Stimulated activated memory B cell treated with anti-CD40 and anti-IgM and Interleukin-4, amounts not matched to agents 10 μg/mL and 1 μg/mL and 100 μg/mL, for 72 hours (primary cell): ENCODE data around the gene NFS1.
A peak's percentile ranks its signal among the peaks of the same experiment; 100 is the strongest.
"Not testable (repeated sequence)": the region's sequence is repeated elsewhere in the genome, so short reads cannot be mapped to it uniquely, and the experiment has no call there.

Source experiments
- ATAC-seq: fragments of 150-1000 bp; cut with Tn5 transposase; 2 replicates; pipeline ENCODE4 v1.10.0; 2021
- H3K27ac Mint-ChIP-seq: one replicate; pipeline ENCODE4 v1.8.0; 2022; ENCODE audit warnings: mild to moderate bottlenecking, mixed read lengths
- H3K27me3 Mint-ChIP-seq: one replicate; pipeline ENCODE4 v1.8.0; 2022; ENCODE audit warnings: mixed read lengths
- H3K36me3 Mint-ChIP-seq: one replicate; pipeline ENCODE4 v1.8.0; 2022; ENCODE audit warnings: mixed read lengths
- H3K4me1 Mint-ChIP-seq: one replicate; pipeline ENCODE4 v1.8.0; 2022; ENCODE audit warnings: mixed read lengths
- H3K4me3 Mint-ChIP-seq: one replicate; pipeline ENCODE4 v1.8.0; 2022; ENCODE audit warnings: mild to moderate bottlenecking, moderate library complexity, mixed read lengths
- H3K9me3 Mint-ChIP-seq: one replicate; pipeline ENCODE4 v1.8.0; 2022; ENCODE audit warnings: mixed read lengths

Gene NFS1

GRCh38 chr20:35699127-35699956 is at the start of gene NFS1, which contains the start of gene ROMO1:
TSS of gene NFS1 (minus strand) at chr20:35699352. CDS start at chr20:35699288, 64 bp downstream.
TSS of gene ROMO1 (plus strand) at chr20:35699405. CDS start at chr20:35699633, 228 bp downstream.
- peak; percentile 97 for ATAC-seq
- Mint-ChIP-seq H3K27ac (peak within 1 kb of the TSS; percentile 92), H3K9me3 (no peaks in the 10 kb centered on the region), H3K4me1 (peaks cover 32% of the 10 kb centered on the region), H3K27me3 (no peaks in the 10 kb centered on the region), H3K36me3 (peaks cover 26% of the 10 kb centered on the region), H3K4me3 (peak within 1 kb of the TSS; percentile 93)

GRCh38 chr20:35744492-35744841 is 45.3 kb upstream of the NFS1 start:
- H3K4me3 Mint-ChIP-seq, ATAC-seq, H3K9me3 Mint-ChIP-seq, H3K27me3 Mint-ChIP-seq: not testable (repeated sequence)
- peaks cover 17% of the 10 kb centered on the region for H3K4me1 Mint-ChIP-seq
- H3K36me3 Mint-ChIP-seq, result peaks cover 18% of the 10 kb centered on the region
- H3K27ac Mint-ChIP-seq, result peak overlapping the region; percentile 95

- Mint-ChIP-seq H3K4me3 (peak overlapping the region; percentile 99), H3K36me3 (peaks cover 22% of the 10 kb centered on the region), H3K4me1 (peaks cover 21% of the 10 kb centered on the region), H3K9me3 (no peaks in the 10 kb centered on the region), H3K27ac (peak overlapping the region; percentile 95), H3K27me3 (no peaks in the 10 kb centered on the region)
- ATAC-seq, result no peak
Observed at GRCh38 chr20:35743693-35744491, 44.7 kb upstream of the NFS1 start.

GRCh38 chr20:35742741-35743523 is 43.8 kb upstream of the NFS1 start:
- no peaks in the 10 kb centered on the region for H3K27me3 Mint-ChIP-seq
- H3K4me3 Mint-ChIP-seq, result peak overlapping the region; percentile 99
- ATAC-seq, result peak; percentile 56
- no peaks in the 10 kb centered on the region for H3K9me3 Mint-ChIP-seq
- H3K36me3 Mint-ChIP-seq, result peaks cover 31% of the 10 kb centered on the region
- H3K4me1 Mint-ChIP-seq, result peaks cover 28% of the 10 kb centered on the region
- peak overlapping the region; percentile 95 for H3K27ac Mint-ChIP-seq

GRCh38 chr20:35741892-35742740 is 43.0 kb upstream of the NFS1 start, which contains the start of gene RBM39:
TSS of gene RBM39 (minus strand) at chr20:35742260. CDS start at chr20:35740874, 1,386 bp downstream.
- H3K4me3 Mint-ChIP-seq, result peak within 1 kb of the TSS; percentile 99
- H3K27me3 Mint-ChIP-seq, result no peaks in the 10 kb centered on the region
- H3K9me3 Mint-ChIP-seq, result no peaks in the 10 kb centered on the region
- peak; percentile 96 for ATAC-seq
- peaks cover 31% of the 10 kb centered on the region for H3K4me1 Mint-ChIP-seq
- peaks cover 34% of the 10 kb centered on the region for H3K36me3 Mint-ChIP-seq
- peak within 1 kb of the TSS; percentile 95 for H3K27ac Mint-ChIP-seq

- no peak for ATAC-seq
- H3K4me3 Mint-ChIP-seq, result peak overlapping the region; percentile 99
- peaks cover 43% of the 10 kb centered on the region for H3K4me1 Mint-ChIP-seq
- no peaks in the 10 kb centered on the region for H3K9me3 Mint-ChIP-seq
- peak overlapping the region; percentile 95 for H3K27ac Mint-ChIP-seq
- peaks cover 47% of the 10 kb centered on the region for H3K36me3 Mint-ChIP-seq
- H3K27me3 Mint-ChIP-seq, result no peaks in the 10 kb centered on the region
Observed at GRCh38 chr20:35739294-35740163, 40.4 kb upstream of the NFS1 start.

- H3K27ac Mint-ChIP-seq, result peak overlapping the region; percentile 27
- H3K36me3 Mint-ChIP-seq, result peaks cover 56% of the 10 kb centered on the region
- H3K4me3 Mint-ChIP-seq, result peak overlapping the region; percentile 21
- H3K27me3 Mint-ChIP-seq, result no peaks in the 10 kb centered on the region
- no peak for ATAC-seq
- no peaks in the 10 kb centered on the region for H3K9me3 Mint-ChIP-seq
- H3K4me1 Mint-ChIP-seq, result peaks cover 47% of the 10 kb centered on the region
Observed at GRCh38 chr20:35738410-35739179, 39.4 kb upstream of the NFS1 start.

- no peak for ATAC-seq
- Mint-ChIP-seq H3K27me3 (no peaks in the 10 kb centered on the region), H3K9me3 (no peaks in the 10 kb centered on the region), H3K27ac (peak overlapping the region; percentile 27), H3K4me1 (peaks cover 47% of the 10 kb centered on the region), H3K4me3 (peak overlapping the region; percentile 15), H3K36me3 (peaks cover 63% of the 10 kb centered on the region)
Observed at GRCh38 chr20:35737865-35738333, 38.7 kb upstream of the NFS1 start.

GRCh38 chr20:35735826-35736470 is 36.8 kb upstream of the NFS1 start:
- no peak overlapping the region for H3K4me3 Mint-ChIP-seq
- no peak overlapping the region for H3K27ac Mint-ChIP-seq
- no peak for ATAC-seq
- H3K36me3 Mint-ChIP-seq, result peaks cover 63% of the 10 kb centered on the region
- H3K9me3 Mint-ChIP-seq, result no peaks in the 10 kb centered on the region
- no peaks in the 10 kb centered on the region for H3K27me3 Mint-ChIP-seq
- peaks cover 52% of the 10 kb centered on the region for H3K4me1 Mint-ChIP-seq

- H3K4me3 Mint-ChIP-seq, result no peak overlapping the region
- peaks cover 52% of the 10 kb centered on the region for H3K4me1 Mint-ChIP-seq
- no peak for ATAC-seq
- peaks cover 59% of the 10 kb centered on the region for H3K36me3 Mint-ChIP-seq
- H3K9me3 Mint-ChIP-seq, result no peaks in the 10 kb centered on the region
- H3K27ac Mint-ChIP-seq, result peak overlapping the region; percentile 13
- H3K27me3 Mint-ChIP-seq, result no peaks in the 10 kb centered on the region
Observed at GRCh38 chr20:35734777-35735649, 35.9 kb upstream of the NFS1 start.

GRCh38 chr20:35734374-35734773 is 35.2 kb upstream of the NFS1 start:
- H3K9me3 Mint-ChIP-seq, result no peaks in the 10 kb centered on the region
- H3K36me3 Mint-ChIP-seq, result peaks cover 58% of the 10 kb centered on the region
- H3K27me3 Mint-ChIP-seq, result no peaks in the 10 kb centered on the region
- peaks cover 48% of the 10 kb centered on the region for H3K4me1 Mint-ChIP-seq
- ATAC-seq, result no peak
- no peak overlapping the region for H3K4me3 Mint-ChIP-seq
- H3K27ac Mint-ChIP-seq, result peak overlapping the region; percentile 13

GRCh38 chr20:35732644-35732982 is 33.5 kb upstream of the NFS1 start:
- Mint-ChIP-seq H3K4me1 (peaks cover 35% of the 10 kb centered on the region), H3K4me3 (no peak overlapping the region), H3K27me3 (no peaks in the 10 kb centered on the region), H3K9me3 (no peaks in the 10 kb centered on the region), H3K36me3 (peaks cover 42% of the 10 kb centered on the region), H3K27ac (no peak overlapping the region)
- no peak for ATAC-seq
